Mucosa of rectum (tissue), 2 donors: ENCODE data around the gene PNMA6F.
"Not testable (repeated sequence)": the region's sequence is repeated elsewhere in the genome, so short reads cannot be mapped to it uniquely, and the experiment has no call there.

ENCODE experiments used
- H3K27ac ChIP-seq, 2 donors: one replicate each; pipeline ENCODE4 v1.7.0; 2013; ENCODE audit warnings: inconsistent platforms in 2 of 2, low read depth in 2 of 2, low read length in 2 of 2
- H3K27me3 ChIP-seq, 2 donors: one replicate each; pipeline ENCODE4 v1.7.0; 2013; ENCODE audit warnings: low read length in 2 of 2; ENCODE audit not compliant: control insufficient read depth in 2 of 2, insufficient read depth in 2 of 2
- H3K36me3 ChIP-seq, 2 donors: one replicate each; pipeline ENCODE4 v1.7.0; 2013; ENCODE audit warnings: low read length in 2 of 2; ENCODE audit not compliant: control insufficient read depth in 2 of 2, insufficient read depth in 2 of 2
- H3K4me1 ChIP-seq, 2 donors: one replicate each; pipeline ENCODE4 v1.7.0; 2013; ENCODE audit warnings: low read length in 2 of 2, mild to moderate bottlenecking in 1 of 2; ENCODE audit not compliant: control insufficient read depth in 2 of 2, insufficient read depth in 2 of 2
- H3K4me3 ChIP-seq, 2 donors: one replicate each; pipeline ENCODE4 v1.7.0; 2013; ENCODE audit warnings: low read length in 2 of 2
- H3K9ac ChIP-seq, 2 donors: one replicate each; pipeline ENCODE4 v1.7.0; 2013; ENCODE audit warnings: low read length in 2 of 2, low read depth in 1 of 2, mild to moderate bottlenecking in 1 of 2
- H3K9me3 ChIP-seq, 2 donors: one replicate each; pipeline ENCODE4 v1.7.0; 2013; ENCODE audit warnings: low read length in 2 of 2; ENCODE audit not compliant: control insufficient read depth in 2 of 2
- donor health status: healthy.
- donor health status: Normal muscosa, but diverticular disease.

The PNMA6F gene

DNA sequence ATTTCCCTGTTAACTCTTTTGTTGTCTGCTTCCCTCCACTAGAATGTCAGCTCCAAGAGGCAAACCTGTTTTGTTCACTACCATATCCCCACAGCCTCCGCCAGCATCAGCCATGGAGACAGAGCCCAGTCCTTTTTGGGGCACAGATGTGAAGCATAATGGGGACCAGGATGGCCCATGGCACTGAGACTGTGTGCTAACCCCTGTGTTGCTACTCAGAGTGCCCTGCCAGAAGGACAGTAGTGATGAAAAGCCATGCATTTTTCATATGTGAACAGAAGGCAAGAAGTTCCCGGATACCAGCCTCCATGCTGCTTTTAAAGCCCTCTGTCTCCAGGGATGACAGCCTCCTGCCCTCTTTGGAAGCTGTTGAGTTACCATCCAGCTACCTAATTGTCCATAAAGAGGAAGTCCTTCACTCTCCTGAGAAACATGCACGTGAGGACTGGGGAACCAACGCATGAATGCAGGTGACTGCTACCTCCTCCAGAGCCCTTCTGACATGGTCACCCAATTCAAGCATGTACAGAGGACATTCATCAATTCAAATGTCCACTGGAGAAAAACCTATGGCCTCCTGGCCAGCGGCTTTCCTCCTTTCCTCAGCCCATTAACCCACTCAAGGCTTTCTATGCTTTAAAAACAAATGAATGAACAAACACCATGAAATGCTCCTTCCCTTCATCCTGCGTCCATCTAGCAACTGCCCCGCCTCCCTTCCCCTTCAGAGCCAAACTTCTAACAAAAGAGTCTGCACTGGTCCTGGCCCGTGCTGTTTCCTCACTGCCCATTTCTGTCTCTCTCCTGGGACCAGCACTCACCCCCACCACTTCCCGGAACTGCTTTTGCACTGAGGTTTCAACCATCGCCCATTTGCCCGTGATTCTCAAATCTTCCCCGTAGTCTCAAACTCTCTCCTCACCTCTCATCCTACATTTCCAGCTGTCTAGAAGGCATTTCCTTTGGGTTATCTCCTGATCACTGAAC is 18.0 kb downstream of the PNMA6F start:
- Histone ChIP-seq H3K36me3 (no peaks in the 10 kb centered on the region), H3K4me1 (no peaks in the 10 kb centered on the region), H3K9ac (no peak overlapping the region), H3K9me3 (peaks cover 0 to 3% of the 10 kb centered on the region in 2 donors), H3K4me3 (no peak overlapping the region), H3K27ac (no peak overlapping the region), H3K27me3 (peaks cover 4 to 9% of the 10 kb centered on the region in 2 donors)

DNA sequence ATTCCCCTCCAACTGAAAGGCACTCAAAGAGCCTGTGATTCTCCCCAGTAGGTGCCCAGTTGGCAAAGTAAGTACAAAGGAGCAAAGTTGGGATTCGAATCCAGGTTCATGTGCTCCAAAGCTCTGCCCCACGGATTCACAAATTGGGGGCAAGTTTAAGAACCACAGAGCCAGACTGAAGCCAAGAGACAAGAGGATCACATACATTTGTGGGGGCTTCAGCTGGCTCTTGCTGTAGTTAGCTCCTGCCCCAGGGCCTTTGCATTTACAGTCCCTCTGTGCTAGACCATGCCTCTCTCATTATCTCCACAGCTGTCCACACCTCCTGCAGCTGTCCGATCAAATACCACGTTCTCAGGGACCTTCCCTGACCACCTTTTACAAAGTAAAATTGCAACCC is 18.8 kb downstream of the PNMA6F start:
- Histone ChIP-seq H3K27me3 (peaks cover 4 to 11% of the 10 kb centered on the region in 2 donors), H3K9me3 (peaks cover 0 to 3% of the 10 kb centered on the region in 2 donors), H3K9ac (no peak overlapping the region), H3K4me1 (no peaks in the 10 kb centered on the region), H3K27ac (no peak overlapping the region), H3K4me3 (no peak overlapping the region), H3K36me3 (no peaks in the 10 kb centered on the region)

DNA sequence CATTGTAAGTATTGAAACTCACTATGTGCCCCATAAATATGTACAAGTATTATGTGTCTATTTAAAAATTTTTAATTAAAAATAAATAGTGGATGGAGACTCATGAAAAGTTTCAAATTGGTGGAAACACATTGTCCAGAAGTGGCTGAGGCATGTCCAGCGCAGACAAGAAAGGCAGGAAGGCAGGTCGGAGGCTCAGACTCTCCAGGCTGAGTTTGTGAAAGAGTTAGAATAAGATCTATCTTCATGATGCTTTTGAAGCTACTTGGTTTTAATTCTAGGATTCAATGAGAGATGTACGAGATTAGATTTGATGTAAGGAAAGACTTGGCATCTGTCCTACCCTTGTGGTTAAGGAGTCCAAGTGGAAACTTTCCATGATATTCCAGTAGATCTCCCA is 19.8 kb downstream of the PNMA6F start:
- Histone ChIP-seq H3K9me3 (peaks cover 0 to 3% of the 10 kb centered on the region in 2 donors), H3K4me1 (no peaks in the 10 kb centered on the region), H3K27me3 (peaks cover 4 to 13% of the 10 kb centered on the region in 2 donors), H3K4me3 (no peak overlapping the region), H3K36me3 (no peaks in the 10 kb centered on the region), H3K27ac (no peak overlapping the region), H3K9ac (no peak overlapping the region)

DNA sequence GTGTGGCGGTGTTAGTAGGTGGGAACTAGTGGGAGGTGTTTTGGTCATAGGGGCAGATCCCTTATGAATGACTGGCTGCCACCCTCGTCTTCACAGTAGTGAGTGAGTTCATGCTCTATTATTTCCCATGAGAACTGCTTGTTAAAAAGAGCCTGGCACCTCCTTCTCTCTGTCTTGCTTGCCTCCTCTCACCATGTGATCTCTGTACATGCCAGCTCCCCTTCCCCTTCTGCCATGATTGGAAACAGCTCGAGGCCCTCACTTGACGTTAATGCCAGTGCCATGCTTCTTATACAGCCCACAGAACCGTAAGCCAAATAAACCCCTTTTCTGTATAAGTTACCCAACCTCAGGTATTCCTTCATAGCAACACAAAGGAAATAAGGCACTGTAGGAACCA is 21.7 kb downstream of the PNMA6F start:
- Histone ChIP-seq H3K27me3 (peaks cover 4 to 14% of the 10 kb centered on the region in 2 donors), H3K36me3 (no peaks in the 10 kb centered on the region), H3K4me3 (no peak overlapping the region), H3K27ac (no peak overlapping the region), H3K9me3 (peaks cover 0 to 3% of the 10 kb centered on the region in 2 donors), H3K9ac (no peak overlapping the region), H3K4me1 (no peaks in the 10 kb centered on the region)

DNA sequence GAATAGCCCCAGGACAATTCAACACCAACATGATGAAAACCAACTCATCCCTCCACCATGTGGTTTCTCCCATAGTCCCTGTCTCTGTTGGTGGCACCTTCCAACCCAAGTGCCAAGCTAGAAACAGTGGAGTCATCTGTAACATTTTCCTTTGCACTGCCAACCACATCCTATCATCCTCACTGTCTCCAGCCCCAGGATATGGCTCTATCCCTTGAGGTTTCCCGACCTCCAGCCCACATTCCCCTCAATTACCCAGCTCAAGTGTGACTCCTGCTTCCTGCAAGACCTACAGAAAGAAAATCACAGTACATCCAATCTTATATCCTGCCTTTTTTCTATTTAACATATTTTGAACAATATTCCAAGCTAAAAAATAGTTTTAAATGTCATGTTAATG is 24.2 kb downstream of the PNMA6F start:
- Histone ChIP-seq H3K4me3 (no peak overlapping the region), H3K27ac (no peak overlapping the region), H3K9ac (no peak overlapping the region), H3K4me1 (no peaks in the 10 kb centered on the region), H3K36me3 (no peaks in the 10 kb centered on the region), H3K27me3 (peaks cover 0 to 10% of the 10 kb centered on the region in 2 donors), H3K9me3 (peaks cover 0 to 1% of the 10 kb centered on the region in 2 donors)

DNA sequence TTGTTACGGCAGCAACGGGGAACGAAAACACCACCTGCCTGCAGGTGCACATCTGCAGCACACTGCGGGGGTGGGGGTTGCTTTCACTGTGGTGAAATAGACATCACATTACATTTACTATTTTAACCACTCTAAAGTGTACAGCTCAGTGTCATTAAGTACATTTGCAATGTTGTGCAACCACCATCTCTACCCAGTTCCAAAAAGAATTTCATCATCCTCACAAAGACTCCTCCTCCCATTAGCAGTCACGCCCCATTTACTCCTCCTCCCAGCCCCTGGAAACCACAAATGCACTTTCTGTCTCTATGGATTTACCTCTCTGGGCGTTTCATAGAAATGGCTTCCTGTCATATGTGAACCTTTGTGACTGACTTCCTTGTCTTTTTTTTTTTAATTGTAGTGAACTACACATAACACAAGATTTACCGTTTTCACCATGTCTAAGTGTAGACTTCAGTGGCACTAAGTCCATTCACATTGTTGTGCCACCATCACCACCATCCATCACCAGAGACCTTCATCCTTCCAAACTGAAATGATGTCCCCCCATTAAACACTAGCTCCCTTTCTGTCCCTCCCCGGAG is 28.0 kb downstream of the PNMA6F start:
- H3K36me3 ChIP-seq, H3K9me3 ChIP-seq, H3K4me3 ChIP-seq: not testable (repeated sequence)

DNA sequence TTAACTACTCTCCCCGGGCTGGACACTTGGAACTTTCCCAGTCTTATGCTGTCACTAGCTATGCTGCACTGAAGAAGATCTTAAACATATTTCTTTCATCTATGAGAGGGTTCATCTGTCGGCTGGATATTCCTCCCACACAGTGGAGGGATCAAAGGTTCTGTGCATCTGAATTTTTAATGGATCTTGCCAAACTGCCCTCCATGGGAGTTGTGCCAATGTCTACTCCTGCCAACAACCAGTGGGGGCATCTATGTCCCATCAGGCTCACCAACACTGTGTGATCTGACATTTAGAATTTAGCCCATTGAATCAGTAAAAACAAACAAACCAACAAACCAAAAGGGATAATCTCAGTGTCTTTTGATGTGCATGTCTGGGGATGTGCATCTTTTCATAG is 32.8 kb downstream of the PNMA6F start:
- not testable (repeated sequence) for H3K4me1 ChIP-seq, H3K9ac ChIP-seq, H3K36me3 ChIP-seq, H3K27me3 ChIP-seq, H3K9me3 ChIP-seq, H3K4me3 ChIP-seq, H3K27ac ChIP-seq

More for the DNA sequence above, 28.0 kb downstream of the PNMA6F start:
- not testable (repeated sequence) for H3K4me1 ChIP-seq, H3K27ac ChIP-seq, H3K27me3 ChIP-seq, H3K9ac ChIP-seq

DNA sequence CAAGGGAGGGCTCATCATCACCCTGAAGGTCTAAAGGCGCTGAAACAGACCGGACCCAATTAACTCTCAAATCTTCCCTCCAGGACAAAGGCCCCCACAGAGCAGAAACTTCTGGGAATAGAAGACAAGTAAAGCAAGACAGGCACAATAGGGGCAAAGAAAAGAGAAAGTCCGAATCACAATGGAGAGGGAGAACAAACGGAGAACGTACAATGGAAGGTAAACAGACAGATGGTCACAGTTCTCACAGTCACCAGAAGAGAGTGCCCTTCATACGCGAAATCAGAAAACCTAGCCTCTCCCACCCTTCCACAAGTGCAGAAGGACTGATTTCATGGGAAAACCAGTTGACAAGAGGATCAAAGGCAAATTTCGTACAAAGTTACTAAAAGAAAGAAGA is 35.9 kb downstream of the PNMA6F start:
- not testable (repeated sequence) for H3K4me3 ChIP-seq

DNA sequence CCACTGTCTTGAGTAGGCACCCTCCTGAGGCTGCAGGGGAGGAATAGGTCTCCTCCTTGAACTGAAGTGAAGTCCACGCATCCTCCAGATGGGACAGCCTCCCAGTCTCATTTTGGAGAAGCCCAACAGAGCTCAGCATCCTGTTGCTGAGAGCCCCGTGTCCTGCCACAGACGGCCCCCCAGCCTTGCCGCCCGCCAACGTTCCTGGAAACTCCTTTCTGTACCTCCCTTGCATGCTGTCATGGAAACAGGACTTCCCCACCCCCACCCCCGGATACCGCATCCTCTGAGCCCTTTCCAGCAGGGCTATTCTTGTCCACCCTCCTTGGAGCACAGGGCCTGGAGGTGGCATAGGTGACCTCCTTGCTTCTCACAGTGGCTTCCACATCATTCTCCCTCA is 37.6 kb downstream of the PNMA6F start:
- not testable (repeated sequence) for H3K4me1 ChIP-seq

More for the DNA sequence above, 35.9 kb downstream of the PNMA6F start:
- not testable (repeated sequence) for H3K27me3 ChIP-seq, H3K27ac ChIP-seq, H3K9me3 ChIP-seq, H3K9ac ChIP-seq, H3K36me3 ChIP-seq, H3K4me1 ChIP-seq

DNA sequence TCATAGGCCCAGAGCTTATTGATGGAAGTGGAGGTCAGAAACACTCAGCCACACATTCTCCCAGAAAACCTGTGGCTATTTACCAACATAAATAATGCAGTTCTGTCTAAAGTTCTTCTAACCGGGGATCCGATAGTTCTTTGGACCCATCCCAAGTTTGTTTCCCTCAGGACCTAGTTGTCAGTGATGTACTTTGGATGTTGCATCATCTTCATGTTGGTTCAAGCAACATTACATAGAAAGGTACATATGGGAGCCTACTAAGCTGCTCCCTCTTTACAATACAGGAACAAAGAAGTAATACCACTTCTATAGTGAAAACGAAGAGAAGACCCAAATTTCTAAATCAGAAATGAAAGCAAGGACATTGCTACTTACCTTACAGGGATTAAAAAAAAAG is 39.8 kb downstream of the PNMA6F start:
- not testable (repeated sequence) for H3K4me1 ChIP-seq, H3K9me3 ChIP-seq, H3K27ac ChIP-seq, H3K36me3 ChIP-seq, H3K9ac ChIP-seq, H3K4me3 ChIP-seq, H3K27me3 ChIP-seq

More for the DNA sequence above, 37.6 kb downstream of the PNMA6F start:
- H3K27ac ChIP-seq, H3K36me3 ChIP-seq, H3K9ac ChIP-seq, H3K9me3 ChIP-seq, H3K27me3 ChIP-seq, H3K4me3 ChIP-seq: not testable (repeated sequence)
